ENCODE data around the gene FAR2. TPM values are rescaled to one million over a fixed set of nuclear protein-coding genes. Genes with fewer than 3 reads are reported as not detected.

Gene FAR2
- total RNA-seq, 1 experiment from 2014 or later = 11.0 TPM

DNA sequence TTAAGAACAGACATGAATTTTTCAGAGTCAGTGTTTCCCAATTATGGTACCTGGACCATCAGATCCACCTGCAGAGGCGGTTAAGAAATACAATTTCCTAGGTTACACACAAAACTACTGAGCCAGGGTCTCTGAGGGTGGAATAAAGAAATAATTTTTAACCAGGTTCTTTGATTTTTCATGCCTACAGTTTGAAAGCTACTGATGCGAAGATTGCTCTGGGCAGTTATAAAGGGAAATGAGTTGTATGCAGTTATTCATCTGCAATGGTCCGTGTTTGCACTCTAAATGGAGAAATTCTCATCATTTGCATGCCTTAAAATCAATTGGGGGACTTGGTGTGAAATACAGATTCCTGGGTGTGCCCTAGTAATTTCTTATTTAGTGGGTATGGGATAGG lies 142.1 kb downstream of the FAR2 start:
- H3K27ac ChIP-seq = no peak overlapping the region
- no peaks in the 10 kb centered on the region for H3K9me2 ChIP-seq (ENCODE audit: insufficient read depth)
- H4K20me1 ChIP-seq (ENCODE audit: insufficient read depth) = no peaks in the 10 kb centered on the region
- peaks cover 4% of the 10 kb centered on the region; the same call in 1 of the 2 replicates for H3K9me3 ChIP-seq (ENCODE audit: insufficient read depth, low read depth)
- intact Hi-C loops (cut with micrococcal nuclease; ENCODE audit: unreplicated experiment) = no loop called here
- no peak for DNase-seq
- ChIA-PET POLR2A (ENCODE audit: unreplicated experiment) (no interaction called here), CTCF (no interaction called here)
- H3F3A ChIP-seq (ENCODE audit: insufficient read depth, low read depth) = no peaks in the 10 kb centered on the region
- no peaks in the 10 kb centered on the region for H3K79me2 ChIP-seq (ENCODE audit: low read depth)
- H3K4me3 ChIP-seq = no peak overlapping the region
- BruUV-seq (replicated peaks) = no TSS peak
- no peak overlapping the region for H2AFZ ChIP-seq
- no peaks in the 10 kb centered on the region for H3K36me3 ChIP-seq (ENCODE audit: low read depth)
- H3K4me1 ChIP-seq (replicated peaks; ENCODE audit: insufficient read depth) = no peaks in the 10 kb centered on the region
- no peak for TF ChIP-seq EZH2 (IDR thresholded peaks at IDR 0.05; ENCODE audit: low read depth)
- TF ChIP-seq, protein P1, sequence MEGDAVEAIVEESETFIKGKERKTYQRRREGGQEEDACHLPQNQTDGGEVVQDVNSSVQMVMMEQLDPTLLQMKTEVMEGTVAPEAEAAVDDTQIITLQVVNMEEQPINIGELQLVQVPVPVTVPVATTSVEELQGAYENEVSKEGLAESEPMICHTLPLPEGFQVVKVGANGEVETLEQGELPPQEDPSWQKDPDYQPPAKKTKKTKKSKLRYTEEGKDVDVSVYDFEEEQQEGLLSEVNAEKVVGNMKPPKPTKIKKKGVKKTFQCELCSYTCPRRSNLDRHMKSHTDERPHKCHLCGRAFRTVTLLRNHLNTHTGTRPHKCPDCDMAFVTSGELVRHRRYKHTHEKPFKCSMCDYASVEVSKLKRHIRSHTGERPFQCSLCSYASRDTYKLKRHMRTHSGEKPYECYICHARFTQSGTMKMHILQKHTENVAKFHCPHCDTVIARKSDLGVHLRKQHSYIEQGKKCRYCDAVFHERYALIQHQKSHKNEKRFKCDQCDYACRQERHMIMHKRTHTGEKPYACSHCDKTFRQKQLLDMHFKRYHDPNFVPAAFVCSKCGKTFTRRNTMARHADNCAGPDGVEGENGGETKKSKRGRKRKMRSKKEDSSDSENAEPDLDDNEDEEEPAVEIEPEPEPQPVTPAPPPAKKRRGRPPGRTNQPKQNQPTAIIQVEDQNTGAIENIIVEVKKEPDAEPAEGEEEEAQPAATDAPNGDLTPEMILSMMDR (conservative IDR thresholded peaks at IDR 0.05) = no peak
- H3K27me3 ChIP-seq (ENCODE audit: insufficient read depth, low read depth) = no peaks in the 10 kb centered on the region
- H3K4me2 ChIP-seq = no peak overlapping the region

DNA sequence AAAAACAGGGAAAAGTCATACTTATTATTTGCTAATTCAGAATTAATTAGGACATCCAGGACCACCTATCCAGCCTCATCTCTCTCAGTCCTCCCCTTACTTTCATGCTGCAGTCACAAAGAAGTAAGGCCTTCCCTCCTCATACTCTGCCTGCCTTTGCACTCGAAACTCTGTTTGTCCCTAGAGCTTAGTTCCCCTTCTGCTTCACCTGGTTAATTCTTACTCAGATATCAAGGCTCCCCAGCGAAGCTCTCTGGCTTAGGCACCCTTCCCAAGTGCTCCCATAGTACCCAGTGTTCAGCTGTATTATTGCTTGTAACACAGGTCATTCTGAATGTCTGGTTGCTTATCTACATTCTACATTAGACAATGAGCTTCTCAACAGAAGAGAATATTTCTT lies 150.6 kb downstream of the FAR2 start:
- no peak for DNase-seq
- Histone ChIP-seq H3K36me3 (ENCODE audit: low read depth) (no peaks in the 10 kb centered on the region), H3K9me3 (ENCODE audit: insufficient read depth, low read depth) (no peaks in the 10 kb centered on the region), H4K20me1 (ENCODE audit: insufficient read depth) (no peaks in the 10 kb centered on the region), H3K27me3 (ENCODE audit: insufficient read depth, low read depth) (no peaks in the 10 kb centered on the region), H3K9me2 (ENCODE audit: insufficient read depth) (no peaks in the 10 kb centered on the region), H3K4me3 (no peak overlapping the region), H3K79me2 (ENCODE audit: low read depth) (no peaks in the 10 kb centered on the region), H3K4me2 (no peak overlapping the region), H3K4me1 (replicated peaks; ENCODE audit: insufficient read depth) (no peaks in the 10 kb centered on the region), H2AFZ (no peak overlapping the region), H3F3A (ENCODE audit: insufficient read depth, low read depth) (no peaks in the 10 kb centered on the region), H3K27ac (no peak overlapping the region)
- intact Hi-C loops (cut with micrococcal nuclease; ENCODE audit: unreplicated experiment) = no loop called here
- TF ChIP-seq EZH2 (IDR thresholded peaks at IDR 0.05; ENCODE audit: low read depth) = no peak
- TF ChIP-seq, protein P1 (conservative IDR thresholded peaks at IDR 0.05) = no peak
- BruUV-seq (replicated peaks) = no TSS peak
- ChIA-PET POLR2A (ENCODE audit: unreplicated experiment) (interaction anchor here (0.6 kb wide), 1 partner anchor 776 kb away, joined by 4 read pairs; no protein-coding TSS in a partner anchor), CTCF (no interaction called here)

DNA sequence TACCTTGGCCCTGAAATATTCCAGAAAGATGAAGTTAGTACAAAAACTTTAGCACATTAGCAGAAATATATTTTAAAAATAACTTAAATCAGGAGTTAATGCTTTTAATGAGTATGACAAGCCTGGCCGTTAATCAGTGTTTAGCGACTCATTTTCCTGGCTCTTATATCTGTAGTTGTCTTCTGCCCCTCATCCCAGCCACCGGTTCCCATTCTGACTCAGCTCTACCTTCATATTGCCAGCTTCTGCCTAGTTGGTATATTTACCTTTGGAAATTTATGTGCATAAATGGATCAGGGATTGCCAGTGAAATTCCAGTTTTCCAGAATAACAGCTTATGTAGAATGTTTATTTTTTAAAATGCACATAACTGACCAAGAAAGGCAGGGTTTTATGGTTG lies 152.0 kb downstream of the FAR2 start:
- H3K79me2 ChIP-seq (ENCODE audit: low read depth) = no peaks in the 10 kb centered on the region
- H3K27me3 ChIP-seq (ENCODE audit: insufficient read depth, low read depth) = no peaks in the 10 kb centered on the region
- no peak overlapping the region for H3K4me3 ChIP-seq
- POLR2A ChIA-PET (ENCODE audit: unreplicated experiment) = no interaction called here
- no peak for DNase-seq
- no peaks in the 10 kb centered on the region for H3K9me2 ChIP-seq (ENCODE audit: insufficient read depth)
- no peaks in the 10 kb centered on the region for H3F3A ChIP-seq (ENCODE audit: insufficient read depth, low read depth)
- no TSS peak for BruUV-seq (replicated peaks)
- no peak overlapping the region for H3K4me2 ChIP-seq
- intact Hi-C loops (cut with micrococcal nuclease; ENCODE audit: unreplicated experiment) = no loop called here
- TF ChIP-seq, protein P1 (conservative IDR thresholded peaks at IDR 0.05) = no peak
- TF ChIP-seq EZH2 (IDR thresholded peaks at IDR 0.05; ENCODE audit: low read depth) = no peak
- CTCF ChIA-PET = no interaction called here
- no peaks in the 10 kb centered on the region for H3K36me3 ChIP-seq (ENCODE audit: low read depth)
- no peak overlapping the region for H2AFZ ChIP-seq
- H3K27ac ChIP-seq = no peak overlapping the region
- H3K4me1 ChIP-seq (replicated peaks; ENCODE audit: insufficient read depth) = no peaks in the 10 kb centered on the region
- no peaks in the 10 kb centered on the region for H4K20me1 ChIP-seq (ENCODE audit: insufficient read depth)
- no peaks in the 10 kb centered on the region for H3K9me3 ChIP-seq (ENCODE audit: insufficient read depth, low read depth)
